Measurements from ENCODE around the gene TENM4.

- no peak for TF ChIP-seq CTCF (IDR thresholded peaks at IDR 0.05)
- TF ChIP-seq POLR2A (IDR thresholded peaks at IDR 0.05), result no peak
These were observed 384.8 kb downstream of the TENM4 start for GRCh38 chr11:79055856-79056631.
